Ectodermal cell (in vitro differentiated cells): Measurements from ENCODE around the gene IRF7.
A peak's percentile ranks its signal among the peaks of the same experiment; 100 is the strongest.

Experiments used
- H3K27ac ChIP-seq: 2 replicates; pipeline ENCODE4 v1.7.0; 2013; ENCODE audit warnings: mild to moderate bottlenecking, low read depth, low read length; ENCODE audit not compliant: insufficient read depth, poor library complexity, severe bottlenecking
- H3K27me3 ChIP-seq: 2 replicates; pipeline ENCODE4 v1.7.0; 2013; ENCODE audit warnings: mild to moderate bottlenecking, low read length; ENCODE audit not compliant: insufficient read depth, control insufficient read depth, poor library complexity, severe bottlenecking
- H3K36me3 ChIP-seq: one replicate; pipeline ENCODE4 v1.7.0; 2013; ENCODE audit warnings: low read length; ENCODE audit not compliant: control insufficient read depth, insufficient read depth
- H3K4me1 ChIP-seq: one replicate; pipeline ENCODE4 v1.7.0; 2013; ENCODE audit warnings: low read length; ENCODE audit not compliant: control insufficient read depth, insufficient read depth
- H3K4me3 ChIP-seq: 2 replicates; pipeline ENCODE4 v1.7.0; 2013; ENCODE audit warnings: low read depth, low read length, control low read depth; ENCODE audit not compliant: insufficient read depth
- H3K9me3 ChIP-seq: 2 replicates; pipeline ENCODE4 v1.7.0; 2013; ENCODE audit warnings: mild to moderate bottlenecking, low read length, moderate library complexity; ENCODE audit not compliant: control insufficient read depth
- WGBS, 2 experiments: methylation state at CpG; one replicate each; pipeline ENCODE4 v1.1.7; 2013; ENCODE audit warnings: missing lambda C conversion rate in 2 of 2; 5-methylcytosine and 5-hydroxymethylcytosine counted together

IRF7 gene

GRCh38 chr11:573146-573759, 42.5 kb downstream of the IRF7 start:
- 94 to 95% methylated on average over 15 to 16 of the region's 16 CpGs for WGBS, 2 experiments
- no peaks in the 10 kb centered on the region for H3K9me3 ChIP-seq
- H3K4me3 ChIP-seq: no peak overlapping the region
- H3K27ac ChIP-seq: no peak overlapping the region
- peaks cover 24% of the 10 kb centered on the region for H3K27me3 ChIP-seq
- H3K4me1 ChIP-seq: peaks cover 30% of the 10 kb centered on the region
- no peaks in the 10 kb centered on the region for H3K36me3 ChIP-seq

DNA sequence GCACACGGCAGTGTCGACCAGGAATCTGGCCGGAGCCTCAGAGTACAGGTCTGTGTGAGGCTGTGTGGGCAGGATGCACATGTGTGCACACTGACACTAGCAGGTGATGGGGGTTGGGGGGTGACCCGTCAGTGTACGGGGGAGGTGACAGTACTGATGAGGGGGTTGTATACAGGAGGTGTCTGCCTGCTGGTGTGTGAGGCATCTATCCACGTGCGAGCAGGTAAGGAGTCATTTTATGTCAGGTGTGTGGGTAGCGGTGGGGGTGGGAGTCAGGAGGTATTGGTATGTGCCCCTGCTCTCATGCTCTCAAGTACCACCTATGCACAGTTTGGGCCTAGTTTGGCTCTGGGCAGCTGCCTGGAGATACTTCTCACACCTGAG, 44.0 kb downstream of the IRF7 start:
- Histone ChIP-seq H3K27me3 (peaks cover 28% of the 10 kb centered on the region), H3K4me1 (peaks cover 29% of the 10 kb centered on the region), H3K27ac (no peak overlapping the region), H3K36me3 (no peaks in the 10 kb centered on the region), H3K4me3 (no peak overlapping the region), H3K9me3 (no peaks in the 10 kb centered on the region)
- WGBS, 2 experiments: 72 to 78% methylated on average over 8 of the region's 8 CpGs

DNA sequence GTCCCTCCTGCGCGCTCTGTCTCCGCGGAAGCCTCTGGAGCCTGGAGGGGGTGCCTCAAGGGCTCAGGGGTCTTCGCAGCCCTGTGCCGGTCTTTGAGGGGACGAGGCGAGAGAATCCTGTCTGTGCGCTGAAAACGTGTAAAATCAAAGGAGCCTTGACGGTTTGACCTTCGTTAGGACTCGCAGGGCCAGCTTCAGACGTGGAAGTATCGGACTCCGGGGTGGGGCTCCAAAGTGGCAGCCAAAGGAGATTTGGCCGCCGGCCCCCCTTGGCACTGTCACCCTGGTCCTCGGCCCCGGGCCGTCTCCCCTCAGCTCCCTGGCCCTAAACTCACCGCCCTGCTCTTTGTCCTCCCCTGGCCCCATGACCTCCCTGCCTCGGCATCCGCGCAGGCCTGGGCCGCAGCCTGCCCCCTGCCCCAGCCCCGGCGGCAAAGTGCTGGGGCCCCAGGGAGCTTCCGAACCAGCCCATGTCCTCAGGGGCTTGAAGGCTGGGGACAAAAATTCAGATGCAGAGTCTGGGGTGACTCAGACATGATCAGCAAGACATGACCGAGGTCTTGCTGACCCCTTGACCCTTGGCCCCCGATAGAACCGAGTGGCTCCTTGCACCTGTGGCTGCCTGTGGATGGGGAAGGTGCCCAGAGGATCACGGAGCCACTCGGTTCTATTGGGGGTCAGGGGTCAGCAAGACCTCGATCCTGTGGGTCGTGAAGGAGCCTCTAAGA, 46.4 kb downstream of the IRF7 start:
- peak overlapping the region; percentile 50 for H3K4me3 ChIP-seq
- H3K4me1 ChIP-seq: peaks cover 33% of the 10 kb centered on the region
- no peaks in the 10 kb centered on the region for H3K36me3 ChIP-seq
- 61 to 64% methylated on average over 36 of the region's 36 CpGs for WGBS, 2 experiments
- H3K27ac ChIP-seq: no peak overlapping the region
- peaks cover 15% of the 10 kb centered on the region for H3K27me3 ChIP-seq
- no peaks in the 10 kb centered on the region for H3K9me3 ChIP-seq

DNA sequence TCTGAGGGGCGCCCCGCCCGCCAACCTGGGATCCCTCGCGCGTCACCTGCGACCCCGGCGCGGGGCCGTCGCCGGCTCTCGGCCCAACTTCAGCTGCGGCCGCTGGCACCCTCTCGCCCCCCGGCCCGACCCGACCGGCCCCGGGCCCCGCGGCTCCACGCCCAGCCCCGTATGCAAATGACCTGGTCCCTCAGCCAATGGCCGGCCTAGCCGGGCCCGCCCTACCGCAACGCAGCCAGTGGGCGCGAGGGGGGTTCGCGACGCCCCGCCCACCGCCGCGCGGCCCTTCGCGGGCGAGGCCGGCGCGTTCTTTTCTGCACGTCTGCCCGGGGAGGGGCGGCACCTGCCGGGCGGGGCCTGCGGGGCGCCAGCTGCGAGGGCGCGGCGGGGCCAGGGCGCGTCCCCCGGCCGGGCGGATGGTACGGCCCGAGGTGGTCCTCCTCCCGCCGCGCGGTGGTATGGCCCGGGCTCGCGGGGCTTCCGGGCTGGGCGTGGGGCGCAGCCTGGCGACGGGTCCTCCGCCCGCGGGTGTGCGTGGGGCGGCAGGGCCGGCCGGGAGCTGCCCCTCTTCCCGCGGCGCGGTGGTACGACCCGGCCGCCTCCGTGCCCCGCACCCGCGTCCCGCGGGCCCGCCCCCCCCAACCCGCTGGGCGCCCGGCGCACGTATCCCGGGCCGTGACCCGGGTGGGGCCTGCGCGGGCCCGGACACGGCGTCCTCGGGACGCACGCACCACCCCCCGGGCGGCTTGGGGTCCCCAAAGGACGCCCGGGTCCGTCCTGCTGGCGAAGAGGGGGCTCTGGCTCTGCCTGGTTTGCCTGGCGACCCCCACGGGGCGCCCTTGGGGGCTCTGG, 47.2 kb downstream of the IRF7 start:
- 2% methylated on average over 123 of the region's 123 CpGs for WGBS, 2 experiments
- Histone ChIP-seq H3K9me3 (no peaks in the 10 kb centered on the region), H3K36me3 (no peaks in the 10 kb centered on the region), H3K27ac (no peak overlapping the region), H3K4me3 (peak overlapping the region; percentile 50), H3K4me1 (peaks cover 31% of the 10 kb centered on the region), H3K27me3 (peaks cover 11% of the 10 kb centered on the region)

- H3K36me3 ChIP-seq: no peaks in the 10 kb centered on the region
- 19 to 21% methylated on average over 41 of the region's 41 CpGs for WGBS, 2 experiments
- H3K27me3 ChIP-seq: peaks cover 11% of the 10 kb centered on the region
- H3K4me1 ChIP-seq: peaks cover 31% of the 10 kb centered on the region
- H3K27ac ChIP-seq: no peak overlapping the region
- H3K4me3 ChIP-seq: peak overlapping the region; percentile 50
- H3K9me3 ChIP-seq: no peaks in the 10 kb centered on the region
Measured at GRCh38 chr11:567629-568292, 48.0 kb downstream of the IRF7 start.

DNA sequence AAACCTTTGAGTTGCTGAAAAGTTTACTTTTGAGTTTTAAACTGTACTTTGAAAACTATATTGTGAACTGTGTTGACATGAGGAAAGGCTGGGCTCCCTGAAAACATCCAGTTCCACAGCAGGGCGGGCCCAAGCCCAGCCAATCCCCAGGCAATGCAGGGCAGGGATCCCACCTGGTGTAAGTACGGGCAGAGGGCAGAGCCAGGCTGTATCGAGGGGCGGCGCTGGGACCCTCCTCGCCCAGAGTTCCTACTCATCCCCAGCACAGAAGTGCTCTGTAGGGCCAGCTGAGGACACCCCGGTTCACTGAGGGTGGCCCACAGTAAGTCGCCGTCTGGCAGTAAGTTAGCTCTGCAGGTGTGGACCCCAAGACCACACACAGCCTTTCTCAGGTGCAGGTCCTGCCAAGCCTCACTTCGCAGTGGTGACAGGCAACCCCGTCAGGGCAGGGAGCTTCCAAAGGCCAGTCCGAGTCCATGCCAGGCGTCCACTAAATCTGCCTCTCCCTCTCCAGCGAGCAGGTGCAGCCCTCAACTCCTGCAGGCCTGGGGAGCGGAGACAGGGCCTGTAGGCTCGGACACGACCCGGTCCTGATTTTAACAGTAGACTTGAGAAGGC, 48.6 kb downstream of the IRF7 start:
- Histone ChIP-seq H3K4me3 (peak overlapping the region; percentile 50), H3K36me3 (no peaks in the 10 kb centered on the region), H3K27me3 (peaks cover 13% of the 10 kb centered on the region), H3K9me3 (no peaks in the 10 kb centered on the region), H3K27ac (no peak overlapping the region), H3K4me1 (peaks cover 31% of the 10 kb centered on the region)
- WGBS, 2 experiments: 89 to 93% methylated on average over 18 of the region's 18 CpGs

GRCh38 chr11:565921-566509, 49.7 kb downstream of the IRF7 start:
- Histone ChIP-seq H3K36me3 (no peaks in the 10 kb centered on the region), H3K27ac (no peak overlapping the region), H3K4me3 (no peak overlapping the region), H3K4me1 (peaks cover 29% of the 10 kb centered on the region), H3K9me3 (no peaks in the 10 kb centered on the region), H3K27me3 (peaks cover 24% of the 10 kb centered on the region)
- WGBS, 2 experiments: 78 to 81% methylated on average over 12 of the region's 12 CpGs

DNA sequence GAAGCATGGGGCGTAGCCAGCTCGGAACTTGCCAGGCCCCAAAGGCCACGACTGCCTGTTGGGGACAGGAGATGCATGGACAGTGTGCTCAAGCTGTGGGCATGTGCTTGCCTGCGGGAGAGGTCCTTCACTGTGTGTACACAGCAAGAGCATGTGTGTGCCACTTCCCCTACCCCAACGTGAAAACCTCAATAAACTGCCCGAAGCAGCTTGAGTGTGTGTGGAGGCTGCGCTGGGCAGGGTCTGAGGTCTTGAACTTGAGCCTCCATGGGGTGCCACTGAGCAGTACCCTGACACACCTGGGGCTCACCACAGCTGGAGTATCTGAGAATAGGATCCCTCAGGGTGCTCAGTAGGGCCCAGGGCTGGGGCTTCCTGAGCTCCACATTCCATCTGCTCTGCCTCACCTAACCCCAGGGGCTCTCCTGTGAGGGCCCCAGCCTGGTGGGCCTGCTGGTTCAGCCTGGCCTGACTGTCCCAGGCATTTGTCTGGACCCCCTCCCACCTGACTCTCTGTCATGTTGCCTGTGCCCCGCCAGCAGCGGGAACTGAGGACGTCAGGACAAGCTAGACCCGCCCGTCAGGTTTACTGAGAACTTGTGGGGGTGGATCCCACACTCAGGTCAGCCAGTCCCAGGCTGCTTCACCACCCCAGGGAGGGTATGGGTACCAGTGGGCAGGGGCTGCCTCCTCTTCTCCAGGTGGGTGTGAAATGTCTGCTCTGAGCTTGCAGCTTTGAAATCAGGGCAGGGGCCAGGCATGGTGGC, 51.8 kb downstream of the IRF7 start:
- Histone ChIP-seq H3K36me3 (no peaks in the 10 kb centered on the region), H3K27ac (no peak overlapping the region), H3K27me3 (peaks cover 31% of the 10 kb centered on the region), H3K4me1 (peaks cover 31% of the 10 kb centered on the region), H3K4me3 (no peak overlapping the region), H3K9me3 (no peaks in the 10 kb centered on the region)
- WGBS, 2 experiments: 94 to 95% methylated on average over 12 of the region's 12 CpGs
